Pulmonary artery endothelial cell (primary cell): Measurements from ENCODE around the gene IL1RAPL1. TPM values are rescaled to one million over a fixed set of nuclear protein-coding genes. Genes with fewer than 3 reads are reported as not detected.

Experiments
- DNase-seq: peaks from one replicate; pipeline ENCODE4 v3.0.0-alpha.2; 2011; ENCODE audit warnings: low read depth, low spot score
- total RNA-seq: library from RNA; depleted of rRNA; stranded (reverse); fragments of >200 nt; gene quantifications from 2 replicates; pipeline ENCODE4 v1.2.3, GENCODE V29; 2014

The IL1RAPL1 gene
- total RNA-seq, 1 donor from 2014 or later = 0.92 TPM

GRCh38 chrX:29726811-29727210 lies 1139.6 kb downstream of the IL1RAPL1 start:
- DNase-seq = no peak

- no peak for DNase-seq
Measured at GRCh38 chrX:29728639-29729038, 1141.4 kb downstream of the IL1RAPL1 start.

- no peak for DNase-seq
Measured at GRCh38 chrX:29744966-29745365, 1157.7 kb downstream of the IL1RAPL1 start.

- no peak for DNase-seq
Measured at GRCh38 chrX:29746326-29746725, 1159.1 kb downstream of the IL1RAPL1 start.

GRCh38 chrX:29762006-29762405 lies 1174.8 kb downstream of the IL1RAPL1 start:
- no peak for DNase-seq

GRCh38 chrX:29775890-29776289 lies 1188.6 kb downstream of the IL1RAPL1 start:
- DNase-seq = no peak

GRCh38 chrX:29787656-29788055 lies 1200.4 kb downstream of the IL1RAPL1 start:
- DNase-seq = no peak

GRCh38 chrX:29788991-29789699 lies 1201.9 kb downstream of the IL1RAPL1 start:
- no peak for DNase-seq

- DNase-seq = no peak
Measured at GRCh38 chrX:29792335-29792734, 1205.1 kb downstream of the IL1RAPL1 start.

- DNase-seq = no peak
Measured at GRCh38 chrX:29797156-29797555, 1209.9 kb downstream of the IL1RAPL1 start.

- DNase-seq = no peak
Measured at GRCh38 chrX:29798469-29798868, 1211.2 kb downstream of the IL1RAPL1 start.

- DNase-seq = no peak
Measured at GRCh38 chrX:29813174-29813573, 1225.9 kb downstream of the IL1RAPL1 start.

- DNase-seq = no peak
Measured at GRCh38 chrX:29824176-29824906, 1237.1 kb downstream of the IL1RAPL1 start.

GRCh38 chrX:29826742-29827141 lies 1239.5 kb downstream of the IL1RAPL1 start:
- no peak for DNase-seq

- no peak for DNase-seq
Measured at GRCh38 chrX:29834311-29834710, 1247.1 kb downstream of the IL1RAPL1 start.

GRCh38 chrX:29834764-29835163 lies 1247.5 kb downstream of the IL1RAPL1 start:
- no peak for DNase-seq

GRCh38 chrX:29841750-29842149 lies 1254.5 kb downstream of the IL1RAPL1 start:
- DNase-seq = no peak

GRCh38 chrX:29842552-29842951 lies 1255.3 kb downstream of the IL1RAPL1 start:
- DNase-seq = no peak

- DNase-seq = no peak
Measured at GRCh38 chrX:29851857-29852605, 1264.8 kb downstream of the IL1RAPL1 start.

- DNase-seq = no peak
Measured at GRCh38 chrX:29852767-29853166, 1265.5 kb downstream of the IL1RAPL1 start.

GRCh38 chrX:29858714-29859113 lies 1271.5 kb downstream of the IL1RAPL1 start:
- no peak for DNase-seq

GRCh38 chrX:29862126-29862677 lies 1275.0 kb downstream of the IL1RAPL1 start:
- no peak for DNase-seq
